Measurements from ENCODE around the gene DRICH1.

GRCh38 chr22:23604939-23605712, 27.0 kb downstream of the DRICH1 start:
- TF ChIP-seq CTCF (conservative IDR thresholded peaks at IDR 0.05; ENCODE audit: low read depth, low read length) (no peak), EZH2 (IDR thresholded peaks at IDR 0.05; ENCODE audit: borderline replicate concordance, low read depth, low read length, poor library complexity, severe bottlenecking) (no peak)

Measured in A673 (cell line).